ENCODE data around the gene SPPL3. TPM values are rescaled to one million over a fixed set of nuclear protein-coding genes. Genes with fewer than 3 reads are reported as not detected.

SPPL3 gene
- total RNA-seq, 6 experiments from 2014 or later = 35.3 to 59.1 (median 47.1) TPM

- H3K27me3 Mint-ChIP-seq (ENCODE audit: insufficient read depth) = no peaks in the 10 kb centered on the region; the same call in none of the 2 replicates
- H3K9me3 Mint-ChIP-seq = peaks cover 11% of the 10 kb centered on the region; the same call in 1 of the 2 replicates
- H3K36me3 Mint-ChIP-seq (ENCODE audit: low read depth) = peaks cover 17% of the 10 kb centered on the region
- peaks cover 16% of the 10 kb centered on the region for H3K4me1 Mint-ChIP-seq (ENCODE audit: low read depth)
- no peak for DNase-seq
- TF ChIP-seq, protein P1, sequence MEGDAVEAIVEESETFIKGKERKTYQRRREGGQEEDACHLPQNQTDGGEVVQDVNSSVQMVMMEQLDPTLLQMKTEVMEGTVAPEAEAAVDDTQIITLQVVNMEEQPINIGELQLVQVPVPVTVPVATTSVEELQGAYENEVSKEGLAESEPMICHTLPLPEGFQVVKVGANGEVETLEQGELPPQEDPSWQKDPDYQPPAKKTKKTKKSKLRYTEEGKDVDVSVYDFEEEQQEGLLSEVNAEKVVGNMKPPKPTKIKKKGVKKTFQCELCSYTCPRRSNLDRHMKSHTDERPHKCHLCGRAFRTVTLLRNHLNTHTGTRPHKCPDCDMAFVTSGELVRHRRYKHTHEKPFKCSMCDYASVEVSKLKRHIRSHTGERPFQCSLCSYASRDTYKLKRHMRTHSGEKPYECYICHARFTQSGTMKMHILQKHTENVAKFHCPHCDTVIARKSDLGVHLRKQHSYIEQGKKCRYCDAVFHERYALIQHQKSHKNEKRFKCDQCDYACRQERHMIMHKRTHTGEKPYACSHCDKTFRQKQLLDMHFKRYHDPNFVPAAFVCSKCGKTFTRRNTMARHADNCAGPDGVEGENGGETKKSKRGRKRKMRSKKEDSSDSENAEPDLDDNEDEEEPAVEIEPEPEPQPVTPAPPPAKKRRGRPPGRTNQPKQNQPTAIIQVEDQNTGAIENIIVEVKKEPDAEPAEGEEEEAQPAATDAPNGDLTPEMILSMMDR (IDR thresholded peaks at IDR 0.05) = no peak
- no peak overlapping the region for H3K4me3 Mint-ChIP-seq
- H3K27ac Mint-ChIP-seq = no peak overlapping the region
These were observed 42.9 kb downstream of the SPPL3 start for GRCh38 chr12:120861074-120861795.

GRCh38 chr12:120858306-120859088 is 45.7 kb downstream of the SPPL3 start:
- no peak overlapping the region for H3K4me3 Mint-ChIP-seq
- no peak overlapping the region for H3K27ac Mint-ChIP-seq
- peaks cover 11% of the 10 kb centered on the region; the same call in 1 of the 2 replicates for H3K9me3 Mint-ChIP-seq
- TF ChIP-seq, protein P1 (IDR thresholded peaks at IDR 0.05) = no peak
- peaks cover 20% of the 10 kb centered on the region for H3K4me1 Mint-ChIP-seq (ENCODE audit: low read depth)
- peaks cover 17% of the 10 kb centered on the region for H3K36me3 Mint-ChIP-seq (ENCODE audit: low read depth)
- DNase-seq = no peak
- H3K27me3 Mint-ChIP-seq (ENCODE audit: insufficient read depth) = no peaks in the 10 kb centered on the region; the same call in 1 of the 2 replicates

GRCh38 chr12:120856980-120857379 is 47.2 kb downstream of the SPPL3 start:
- TF ChIP-seq, protein P1 (IDR thresholded peaks at IDR 0.05) = peak; percentile 56
- no peaks in the 10 kb centered on the region; the same call in 1 of the 2 replicates for H3K27me3 Mint-ChIP-seq (ENCODE audit: insufficient read depth)
- H3K4me1 Mint-ChIP-seq (ENCODE audit: low read depth) = peaks cover 25% of the 10 kb centered on the region
- peaks cover 11% of the 10 kb centered on the region; the same call in 1 of the 2 replicates for H3K9me3 Mint-ChIP-seq
- peak; percentile 20 for DNase-seq
- no peak overlapping the region for H3K27ac Mint-ChIP-seq
- peaks cover 17% of the 10 kb centered on the region for H3K36me3 Mint-ChIP-seq (ENCODE audit: low read depth)
- no peak overlapping the region for H3K4me3 Mint-ChIP-seq

- Mint-ChIP-seq H3K27ac (no peak overlapping the region), H3K9me3 (peaks cover 11% of the 10 kb centered on the region; the same call in 1 of the 2 replicates)
These were observed 48.2 kb downstream of the SPPL3 start for GRCh38 chr12:120855823-120856588.

More at GRCh38 chr12:120855823-120856588, 48.2 kb downstream of the SPPL3 start:
- Mint-ChIP-seq H3K27me3 (ENCODE audit: insufficient read depth) (no peaks in the 10 kb centered on the region; the same call in 1 of the 2 replicates), H3K36me3 (ENCODE audit: low read depth) (peaks cover 17% of the 10 kb centered on the region), H3K4me3 (no peak overlapping the region), H3K4me1 (ENCODE audit: low read depth) (peaks cover 28% of the 10 kb centered on the region)
- TF ChIP-seq, protein P1 (IDR thresholded peaks at IDR 0.05) = no peak
- no peak for DNase-seq
